GM10847 (cell line): ENCODE results near the gene MXI1.

ENCODE experiments used
- POLR2A ChIP-seq: IDR thresholded peaks from 2 replicates; pipeline ENCODE4 v1.6.1; 2011; ENCODE audit not compliant: insufficient read length; ENCODE audit errors: extremely low read depth

Gene MXI1

GRCh38 chr10:110239892-110240291 lies 32.5 kb downstream of the MXI1 start:
- no peak for TF ChIP-seq POLR2A

- TF ChIP-seq POLR2A: no peak
These were observed 34.0 kb downstream of the MXI1 start for GRCh38 chr10:110241407-110241806.

GRCh38 chr10:110241841-110242240 lies 34.4 kb downstream of the MXI1 start:
- no peak for TF ChIP-seq POLR2A

GRCh38 chr10:110242511-110242910 lies 35.1 kb downstream of the MXI1 start:
- no peak for TF ChIP-seq POLR2A

- no peak for TF ChIP-seq POLR2A
These were observed 37.1 kb downstream of the MXI1 start for GRCh38 chr10:110244550-110244949.

GRCh38 chr10:110252151-110252550 lies 44.7 kb downstream of the MXI1 start:
- TF ChIP-seq POLR2A: no peak

GRCh38 chr10:110254467-110254866 lies 47.1 kb downstream of the MXI1 start:
- no peak for TF ChIP-seq POLR2A

GRCh38 chr10:110258542-110258941 lies 51.1 kb downstream of the MXI1 start:
- TF ChIP-seq POLR2A: no peak

- TF ChIP-seq POLR2A: no peak
These were observed 51.9 kb downstream of the MXI1 start for GRCh38 chr10:110259317-110259716.

- TF ChIP-seq POLR2A: no peak
These were observed 53.5 kb downstream of the MXI1 start for GRCh38 chr10:110260746-110261477.

GRCh38 chr10:110263164-110263563 lies 55.8 kb downstream of the MXI1 start:
- TF ChIP-seq POLR2A: no peak

GRCh38 chr10:110265573-110266193 lies 58.3 kb downstream of the MXI1 start:
- TF ChIP-seq POLR2A: no peak

GRCh38 chr10:110267276-110267675 lies 59.9 kb downstream of the MXI1 start:
- no peak for TF ChIP-seq POLR2A

- TF ChIP-seq POLR2A: no peak
These were observed 61.0 kb downstream of the MXI1 start for GRCh38 chr10:110268442-110268841.

- TF ChIP-seq POLR2A: no peak
These were observed 61.6 kb downstream of the MXI1 start for GRCh38 chr10:110268971-110269370.

GRCh38 chr10:110269374-110270318 lies 62.2 kb downstream of the MXI1 start:
- no peak for TF ChIP-seq POLR2A
